ENCODE measurements around the gene HAT1. TPM values are rescaled to one million over a fixed set of nuclear protein-coding genes. Genes with fewer than 3 reads are reported as not detected.

Gene HAT1
- total RNA-seq, 1 donor = 46.6 TPM

DNA sequence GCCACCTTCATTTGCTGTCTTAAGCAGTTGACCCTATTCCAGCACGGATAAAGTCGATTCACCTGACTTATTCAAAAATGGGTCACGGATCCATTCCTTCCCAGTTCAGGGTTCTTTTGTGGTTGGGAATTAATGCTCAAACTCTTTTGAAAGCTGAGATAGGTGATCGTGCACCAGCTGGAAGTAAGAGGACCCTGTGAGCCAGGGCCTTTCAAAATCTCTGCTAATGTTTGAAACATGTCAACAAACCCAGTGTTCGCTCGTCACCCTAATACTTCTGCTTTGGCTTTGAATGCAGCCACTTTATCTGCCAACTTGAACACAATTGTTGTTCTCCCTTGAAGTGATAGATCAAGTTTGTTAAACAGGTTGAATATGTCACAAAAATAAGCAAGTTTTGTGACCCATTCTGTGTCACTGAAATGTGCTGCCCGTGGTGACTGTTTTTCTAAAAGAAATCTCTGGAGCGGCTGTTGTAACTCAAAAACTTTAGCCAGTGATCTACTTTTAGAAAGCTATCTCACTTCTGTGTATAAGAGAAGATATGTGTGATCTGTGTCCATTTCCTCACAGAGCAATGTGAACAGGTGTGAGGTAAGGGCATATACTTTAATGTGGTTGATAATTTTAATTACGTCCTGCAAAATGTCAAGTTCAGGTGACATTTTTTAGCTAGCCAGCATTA, 16.9 kb downstream of the HAT1 start:
- H3K4me3 ChIP-seq (ENCODE audit: low read depth, low read length) = no peak overlapping the region
- TF ChIP-seq, protein P1, sequence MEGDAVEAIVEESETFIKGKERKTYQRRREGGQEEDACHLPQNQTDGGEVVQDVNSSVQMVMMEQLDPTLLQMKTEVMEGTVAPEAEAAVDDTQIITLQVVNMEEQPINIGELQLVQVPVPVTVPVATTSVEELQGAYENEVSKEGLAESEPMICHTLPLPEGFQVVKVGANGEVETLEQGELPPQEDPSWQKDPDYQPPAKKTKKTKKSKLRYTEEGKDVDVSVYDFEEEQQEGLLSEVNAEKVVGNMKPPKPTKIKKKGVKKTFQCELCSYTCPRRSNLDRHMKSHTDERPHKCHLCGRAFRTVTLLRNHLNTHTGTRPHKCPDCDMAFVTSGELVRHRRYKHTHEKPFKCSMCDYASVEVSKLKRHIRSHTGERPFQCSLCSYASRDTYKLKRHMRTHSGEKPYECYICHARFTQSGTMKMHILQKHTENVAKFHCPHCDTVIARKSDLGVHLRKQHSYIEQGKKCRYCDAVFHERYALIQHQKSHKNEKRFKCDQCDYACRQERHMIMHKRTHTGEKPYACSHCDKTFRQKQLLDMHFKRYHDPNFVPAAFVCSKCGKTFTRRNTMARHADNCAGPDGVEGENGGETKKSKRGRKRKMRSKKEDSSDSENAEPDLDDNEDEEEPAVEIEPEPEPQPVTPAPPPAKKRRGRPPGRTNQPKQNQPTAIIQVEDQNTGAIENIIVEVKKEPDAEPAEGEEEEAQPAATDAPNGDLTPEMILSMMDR (IDR thresholded peaks at IDR 0.05; ENCODE audit: insufficient read depth, low read depth, low read length) = no peak

DNA sequence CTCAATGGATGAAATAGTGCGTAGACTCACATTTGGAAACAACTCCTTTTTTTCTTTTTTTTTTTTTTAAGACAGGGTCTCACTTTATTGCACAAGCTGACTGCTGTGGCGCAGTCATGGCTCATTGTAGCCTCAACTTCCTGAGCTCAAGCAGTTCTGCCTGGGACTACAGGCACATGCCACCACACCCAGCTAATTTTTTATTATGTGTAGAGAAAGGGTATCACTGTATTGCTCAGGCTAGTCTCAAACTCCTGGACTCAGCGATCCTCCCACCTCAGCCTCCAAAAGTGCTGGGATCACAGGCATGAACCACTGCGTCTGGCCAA, 17.4 kb downstream of the HAT1 start:
- TF ChIP-seq, protein P1 (IDR thresholded peaks at IDR 0.05; ENCODE audit: insufficient read depth, low read depth, low read length) = no peak
- H3K4me3 ChIP-seq (ENCODE audit: low read depth, low read length) = no peak overlapping the region

More for the DNA sequence above, 16.9 kb downstream of the HAT1 start:
- no peak for DNase-seq (ENCODE audit: low read depth)

DNA sequence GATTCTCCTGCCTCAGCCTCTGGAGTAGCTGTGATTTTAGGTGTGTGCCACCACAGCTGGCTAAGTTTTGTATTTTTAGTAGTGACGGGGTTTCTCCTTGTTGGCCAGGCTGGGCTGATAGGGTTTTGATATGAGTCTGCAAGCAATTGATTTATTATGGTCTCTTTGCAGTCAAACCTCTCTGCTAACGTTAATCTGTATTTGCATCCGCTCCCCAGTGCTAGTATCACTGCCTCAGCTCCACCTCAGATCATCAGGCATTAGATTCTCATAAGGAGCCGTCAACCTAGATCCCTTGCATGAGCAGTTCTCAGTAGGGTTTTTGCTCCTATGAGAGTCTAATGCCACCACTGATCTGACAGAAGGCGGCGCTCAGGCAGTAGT, 19.0 kb downstream of the HAT1 start:
- H3K4me3 ChIP-seq (ENCODE audit: low read depth, low read length) = no peak overlapping the region
- no peak for DNase-seq (ENCODE audit: low read depth)
- TF ChIP-seq, protein P1 (IDR thresholded peaks at IDR 0.05; ENCODE audit: insufficient read depth, low read depth, low read length) = no peak

More for the DNA sequence above, 17.4 kb downstream of the HAT1 start:
- no peak for DNase-seq (ENCODE audit: low read depth)

DNA sequence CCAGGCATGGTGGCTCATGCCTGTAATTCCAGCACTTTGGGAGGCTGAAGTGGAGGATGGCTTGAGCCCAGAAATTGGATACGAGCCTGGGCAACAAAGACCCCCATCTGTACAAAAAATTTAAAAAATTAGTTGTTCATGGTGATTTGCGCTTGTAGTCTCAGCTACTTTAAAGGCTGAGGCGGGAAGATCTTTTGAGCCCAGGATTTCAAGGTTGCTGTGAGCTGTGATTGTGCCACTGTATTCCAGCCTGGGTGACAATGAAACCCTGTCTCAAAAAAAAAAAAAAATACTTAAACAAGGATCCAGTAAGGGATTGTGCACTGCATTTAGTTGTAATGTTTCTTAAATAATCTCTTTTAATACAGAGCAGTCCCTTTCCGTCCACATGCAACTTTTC, 21.6 kb downstream of the HAT1 start:
- TF ChIP-seq, protein P1 (IDR thresholded peaks at IDR 0.05; ENCODE audit: insufficient read depth, low read depth, low read length) = no peak
- no peak for DNase-seq (ENCODE audit: low read depth)
- no peak overlapping the region for H3K4me3 ChIP-seq (ENCODE audit: low read depth, low read length)

DNA sequence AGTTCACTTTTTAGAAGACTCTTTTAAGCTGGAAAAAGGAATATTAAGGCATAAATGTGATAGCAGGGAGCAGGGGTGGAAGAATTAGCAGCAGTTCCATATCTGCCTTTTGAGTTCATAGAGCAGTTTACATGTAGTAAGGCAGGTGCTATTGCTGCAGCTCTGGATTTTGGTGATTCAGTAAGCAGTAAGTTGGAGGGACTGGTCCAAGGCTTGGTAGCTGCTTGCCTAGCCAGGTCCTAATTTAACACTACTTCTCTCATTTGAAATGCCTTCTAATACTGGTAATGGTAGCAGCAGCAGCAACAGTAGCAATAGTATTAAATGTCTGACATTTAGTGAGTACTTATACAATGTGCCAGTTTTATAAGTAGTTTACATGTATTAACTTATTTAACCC, 30.0 kb downstream of the HAT1 start:
- no peak for DNase-seq (ENCODE audit: low read depth)
- TF ChIP-seq, protein P1 (IDR thresholded peaks at IDR 0.05; ENCODE audit: insufficient read depth, low read depth, low read length) = no peak
- H3K4me3 ChIP-seq (ENCODE audit: low read depth, low read length) = no peak overlapping the region

DNA sequence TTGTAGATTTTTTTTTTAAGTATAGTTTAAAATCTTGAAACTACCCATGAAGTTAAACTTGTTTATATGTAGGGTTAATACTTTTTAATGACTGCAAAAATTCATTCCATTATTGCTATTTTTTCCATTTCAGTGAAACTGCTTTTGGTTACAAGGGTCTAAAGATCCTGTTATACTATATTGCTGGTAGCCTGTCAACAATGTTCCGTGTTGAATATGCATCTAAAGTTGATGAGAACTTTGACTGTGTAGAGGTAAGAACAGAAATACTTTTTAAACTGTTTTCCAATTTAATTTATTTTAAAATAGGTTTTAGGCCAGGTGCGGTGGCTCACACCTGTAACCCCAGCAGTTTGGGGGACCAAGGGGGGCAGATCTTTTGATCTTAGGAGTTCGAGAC, 30.5 kb downstream of the HAT1 start:
- H3K4me3 ChIP-seq (ENCODE audit: low read depth, low read length) = no peak overlapping the region
- no peak for DNase-seq (ENCODE audit: low read depth)
- TF ChIP-seq, protein P1 (IDR thresholded peaks at IDR 0.05; ENCODE audit: insufficient read depth, low read depth, low read length) = no peak
